Measurements from ENCODE around the gene DLD.

DNA sequence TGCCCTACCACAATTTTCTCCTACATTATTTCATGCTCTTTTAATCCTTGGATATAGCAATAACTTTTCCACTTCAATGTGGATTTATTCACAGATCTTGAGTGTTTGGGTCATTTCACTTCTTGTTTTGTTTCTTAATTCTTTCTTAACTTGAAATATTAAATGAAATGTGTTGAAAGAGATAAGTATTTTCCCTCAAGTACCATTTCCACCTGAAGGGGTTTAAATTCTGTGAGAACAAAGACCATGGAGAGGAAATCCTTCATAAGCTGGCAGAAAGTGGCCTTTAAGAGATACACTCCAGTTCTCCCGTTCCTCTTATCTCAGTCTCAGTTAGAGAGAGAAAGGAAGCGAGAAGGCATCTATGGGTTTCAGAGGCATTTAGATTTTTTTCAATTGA, 14.1 kb upstream of the DLD start:
- TF ChIP-seq, protein P1, sequence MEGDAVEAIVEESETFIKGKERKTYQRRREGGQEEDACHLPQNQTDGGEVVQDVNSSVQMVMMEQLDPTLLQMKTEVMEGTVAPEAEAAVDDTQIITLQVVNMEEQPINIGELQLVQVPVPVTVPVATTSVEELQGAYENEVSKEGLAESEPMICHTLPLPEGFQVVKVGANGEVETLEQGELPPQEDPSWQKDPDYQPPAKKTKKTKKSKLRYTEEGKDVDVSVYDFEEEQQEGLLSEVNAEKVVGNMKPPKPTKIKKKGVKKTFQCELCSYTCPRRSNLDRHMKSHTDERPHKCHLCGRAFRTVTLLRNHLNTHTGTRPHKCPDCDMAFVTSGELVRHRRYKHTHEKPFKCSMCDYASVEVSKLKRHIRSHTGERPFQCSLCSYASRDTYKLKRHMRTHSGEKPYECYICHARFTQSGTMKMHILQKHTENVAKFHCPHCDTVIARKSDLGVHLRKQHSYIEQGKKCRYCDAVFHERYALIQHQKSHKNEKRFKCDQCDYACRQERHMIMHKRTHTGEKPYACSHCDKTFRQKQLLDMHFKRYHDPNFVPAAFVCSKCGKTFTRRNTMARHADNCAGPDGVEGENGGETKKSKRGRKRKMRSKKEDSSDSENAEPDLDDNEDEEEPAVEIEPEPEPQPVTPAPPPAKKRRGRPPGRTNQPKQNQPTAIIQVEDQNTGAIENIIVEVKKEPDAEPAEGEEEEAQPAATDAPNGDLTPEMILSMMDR (IDR thresholded peaks at IDR 0.05): no peak
- TF ChIP-seq, protein P2, sequence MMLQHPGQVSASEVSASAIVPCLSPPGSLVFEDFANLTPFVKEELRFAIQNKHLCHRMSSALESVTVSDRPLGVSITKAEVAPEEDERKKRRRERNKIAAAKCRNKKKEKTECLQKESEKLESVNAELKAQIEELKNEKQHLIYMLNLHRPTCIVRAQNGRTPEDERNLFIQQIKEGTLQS (CRISPR knock-in tag; conservative IDR thresholded peaks at IDR 0.05): no peak
- TF ChIP-seq ZNF121 (CRISPR knock-in tag; IDR thresholded peaks at IDR 0.05): no peak
- no peak for TF ChIP-seq TEAD4 (CRISPR knock-in tag; IDR thresholded peaks at IDR 0.05)
- TF ChIP-seq PREB (CRISPR knock-in tag; IDR thresholded peaks at IDR 0.05; ENCODE audit: borderline replicate concordance): no peak
- no peak for TF ChIP-seq FOXP1 (CRISPR knock-in tag; IDR thresholded peaks at IDR 0.05; ENCODE audit: borderline replicate concordance)
- TF ChIP-seq, protein P3, sequence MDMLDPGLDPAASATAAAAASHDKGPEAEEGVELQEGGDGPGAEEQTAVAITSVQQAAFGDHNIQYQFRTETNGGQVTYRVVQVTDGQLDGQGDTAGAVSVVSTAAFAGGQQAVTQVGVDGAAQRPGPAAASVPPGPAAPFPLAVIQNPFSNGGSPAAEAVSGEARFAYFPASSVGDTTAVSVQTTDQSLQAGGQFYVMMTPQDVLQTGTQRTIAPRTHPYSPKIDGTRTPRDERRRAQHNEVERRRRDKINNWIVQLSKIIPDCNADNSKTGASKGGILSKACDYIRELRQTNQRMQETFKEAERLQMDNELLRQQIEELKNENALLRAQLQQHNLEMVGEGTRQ (CRISPR knock-in tag; IDR thresholded peaks at IDR 0.05): no peak
- TF ChIP-seq, protein P4, sequence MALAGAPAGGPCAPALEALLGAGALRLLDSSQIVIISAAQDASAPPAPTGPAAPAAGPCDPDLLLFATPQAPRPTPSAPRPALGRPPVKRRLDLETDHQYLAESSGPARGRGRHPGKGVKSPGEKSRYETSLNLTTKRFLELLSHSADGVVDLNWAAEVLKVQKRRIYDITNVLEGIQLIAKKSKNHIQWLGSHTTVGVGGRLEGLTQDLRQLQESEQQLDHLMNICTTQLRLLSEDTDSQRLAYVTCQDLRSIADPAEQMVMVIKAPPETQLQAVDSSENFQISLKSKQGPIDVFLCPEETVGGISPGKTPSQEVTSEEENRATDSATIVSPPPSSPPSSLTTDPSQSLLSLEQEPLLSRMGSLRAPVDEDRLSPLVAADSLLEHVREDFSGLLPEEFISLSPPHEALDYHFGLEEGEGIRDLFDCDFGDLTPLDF (CRISPR knock-in tag; IDR thresholded peaks at IDR 0.05): no peak
